CD14-positive monocyte (primary cell): ENCODE measurements around the gene PPP6R3. TPM values are rescaled to one million over a fixed set of nuclear protein-coding genes. Genes with fewer than 3 reads are reported as not detected.

Experiments used
- DNase-seq, 3 donors: peaks; one replicate each; pipeline ENCODE4 v3.0.0-alpha.2; 2011 to 2022
- H2AFZ ChIP-seq: 2 replicates; pipeline ENCODE4 v1.6.0; 2012; ENCODE audit warnings: mild to moderate bottlenecking, low read depth, low read length, inconsistent platforms; ENCODE audit not compliant: insufficient read depth, poor library complexity, severe bottlenecking
- H3K27ac ChIP-seq, 2 donors: 1 replicate in 1 of 2; 2 replicates in 1 of 2; pipeline ENCODE4 v1.5.1; 2012 to 2013; ENCODE audit warnings: low read length in 2 of 2, control low read depth in 1 of 2, inconsistent platforms in 1 of 2, low read depth in 1 of 2, mild to moderate bottlenecking in 1 of 2
- H3K27me3 ChIP-seq, 2 donors: one replicate each; pipeline versions ENCODE4 v1.6.0 to v1.6.1; 2011 to 2013; ENCODE audit warnings: low read length in 2 of 2; ENCODE audit not compliant: control insufficient read depth in 2 of 2, insufficient read depth in 2 of 2
- H3K36me3 ChIP-seq, 2 donors: replicated peaks in 1 of 2; 1 replicate in 1 of 2; 2 replicates in 1 of 2; pipeline versions ENCODE4 v1.5.1 to v1.6.1; 2012 to 2013; ENCODE audit warnings: low read length in 2 of 2, control low read depth in 1 of 2, inconsistent platforms in 1 of 2, mild to moderate bottlenecking in 1 of 2; ENCODE audit not compliant: insufficient read depth in 2 of 2, control insufficient read depth in 1 of 2
- H3K4me1 ChIP-seq, 2 donors: 1 replicate in 1 of 2; 2 replicates in 1 of 2; pipeline versions ENCODE4 v1.5.1 to v1.6.1; 2012 to 2013; ENCODE audit warnings: low read length in 2 of 2, control low read depth in 1 of 2, inconsistent platforms in 1 of 2, mild to moderate bottlenecking in 1 of 2, moderate library complexity in 1 of 2; ENCODE audit not compliant: insufficient read depth in 2 of 2, control insufficient read depth in 1 of 2
- H3K4me2 ChIP-seq: replicated peaks from 2 replicates; pipeline ENCODE3; 2012; ENCODE audit warnings: low read length, moderate library complexity, mild to moderate bottlenecking; ENCODE audit not compliant: poor library complexity, severe bottlenecking; ENCODE audit errors: extremely low read depth
- H3K4me3 ChIP-seq, 3 experiments: fragments of 200-600 bp in 1 of 3; sonication (generic) in 1 of 3; replicated peaks in 1 of 3; 1 replicate in 2 of 3; 2 replicates in 1 of 3; pipeline ENCODE4 v1.5.1; 2011 to 2013; ENCODE audit warnings: low read length in 3 of 3, mild to moderate bottlenecking in 3 of 3, control low read depth in 2 of 3, low read depth in 2 of 3, inconsistent platforms in 1 of 3, moderate library complexity in 1 of 3
- H3K79me2 ChIP-seq: 2 replicates; pipeline ENCODE4 v1.6.0; 2012; ENCODE audit warnings: mild to moderate bottlenecking, control low read depth, inconsistent platforms, low read length, moderate library complexity; ENCODE audit not compliant: insufficient read depth
- H3K9ac ChIP-seq: 2 replicates; pipeline ENCODE4 v1.6.0; 2017; ENCODE audit warnings: low read length, mild to moderate bottlenecking; ENCODE audit not compliant: insufficient read depth, poor library complexity, severe bottlenecking
- H3K9me3 ChIP-seq, 2 donors: replicated peaks in 1 of 2; 1 replicate in 1 of 2; 2 replicates in 1 of 2; pipeline versions ENCODE4 v1.5.1 to v1.6.1; 2012 to 2013; ENCODE audit warnings: low read length in 2 of 2, control low read depth in 1 of 2; ENCODE audit not compliant: control insufficient read depth in 1 of 2, insufficient read depth in 1 of 2
- H4K20me1 ChIP-seq: 2 replicates; pipeline ENCODE4 v1.6.0; 2012; ENCODE audit warnings: mild to moderate bottlenecking, low read length, control low read depth, moderate library complexity; ENCODE audit not compliant: insufficient read depth
- H3K27ac Mint-ChIP-seq, 7 donors: one replicate each; pipeline ENCODE4 v1.8.0; 2020; ENCODE audit warnings: mild to moderate bottlenecking in 7 of 7, mixed read lengths in 7 of 7, moderate library complexity in 6 of 7, inconsistent platforms in 2 of 7
- H3K27me3 Mint-ChIP-seq, 3 donors: one replicate each; pipeline ENCODE4 v1.8.0; 2021 to 2022; ENCODE audit warnings: low read depth in 3 of 3, mild to moderate bottlenecking in 3 of 3, mixed read lengths in 3 of 3, moderate library complexity in 3 of 3, inconsistent platforms in 1 of 3
- H3K36me3 Mint-ChIP-seq, 2 donors: one replicate each; pipeline ENCODE4 v1.8.0; 2020; ENCODE audit warnings: mixed read lengths in 2 of 2, inconsistent platforms in 1 of 2, mild to moderate bottlenecking in 1 of 2
- H3K4me1 Mint-ChIP-seq: one replicate; pipeline ENCODE4 v1.8.0; 2020; ENCODE audit warnings: mild to moderate bottlenecking, mixed read lengths
- H3K4me3 Mint-ChIP-seq, 2 donors: one replicate each; pipeline ENCODE4 v1.8.0; 2020; ENCODE audit warnings: mild to moderate bottlenecking in 2 of 2, mixed read lengths in 2 of 2, moderate library complexity in 1 of 2
- H3K9me3 Mint-ChIP-seq, 7 donors: one replicate each; pipeline ENCODE4 v1.8.0; 2020 to 2022; ENCODE audit warnings: mixed read lengths in 7 of 7, mild to moderate bottlenecking in 6 of 7, moderate library complexity in 6 of 7, inconsistent platforms in 2 of 7
- WGBS: methylation state at CpG from one replicate; pipeline ENCODE4 v1.1.5; 2013; ENCODE audit warnings: missing lambda C conversion rate; ENCODE audit not compliant: insufficient coverage; 5-methylcytosine and 5-hydroxymethylcytosine counted together
- intact Hi-C, 2 donors: fragments of 100-400 bp; cut with micrococcal nuclease; formaldehyde crosslinking; loops; one replicate each; pipeline versions ENCODE4 v1.15.0 to v1.15.1; 2023
- polyA plus RNA-seq, 3 donors: library from polyadenylated mRNA; depleted of rRNA in 1 of 3; unstranded in 2 of 3; stranded (reverse) in 1 of 3; fragments of 300-500 nt in 2 of 3; fragments of >200 nt in 1 of 3; fragmentation: Illumina TruSeq in 2 of 3; gene quantifications; 1 replicate in 2 of 3; 2 replicates in 1 of 3; pipeline ENCODE4 v1.2.3, GENCODE V29; 2012 to 2021
- TF ChIP-seq, protein P1 (sequence below): fragments of 200-600 bp; IDR thresholded peaks from one replicate; pipeline ENCODE4 v1.8.0; 2022; ENCODE audit warnings: antibody characterized with exemption, mild to moderate bottlenecking

The PPP6R3 gene
- polyA plus RNA-seq, 3 donors, result 22.9 to 39.4 (median 38.1) TPM

DNA sequence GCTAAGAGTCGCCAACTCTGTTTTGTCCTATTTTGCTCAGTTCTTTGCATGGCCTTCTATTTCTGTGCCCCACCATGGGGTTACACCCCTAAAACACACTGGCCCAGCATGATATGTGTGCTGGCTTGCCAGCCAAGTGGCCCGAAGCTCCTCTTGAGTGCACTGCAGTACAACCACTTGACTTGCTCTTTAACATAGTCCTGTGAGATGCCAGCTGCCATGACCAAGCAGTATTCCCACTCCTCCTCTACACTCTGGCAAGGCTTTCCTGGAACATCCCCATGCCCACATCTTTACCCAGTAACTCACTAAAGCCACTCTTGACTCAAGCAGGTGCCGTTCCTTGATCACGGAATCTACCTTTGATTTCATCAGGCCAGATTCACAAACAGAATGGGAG is 120.9 kb downstream of the PPP6R3 start:
- no peak for DNase-seq
- Histone ChIP-seq H3K9me3 (no peaks in the 10 kb centered on the region), H3K79me2 (peaks cover 3% of the 10 kb centered on the region), H3K4me1 (no peaks in the 10 kb centered on the region), H4K20me1 (peaks cover 45% of the 10 kb centered on the region), H3K4me3 (no peak overlapping the region), H2AFZ (no peak overlapping the region), H3K27ac (no peak overlapping the region), H3K9ac (no peak overlapping the region), H3K36me3 (peaks cover 92 to 98% of the 10 kb centered on the region in 2 donors), H3K4me2 (no peak overlapping the region), H3K27me3 (no peaks in the 10 kb centered on the region)
- Mint-ChIP-seq H3K9me3 (no peaks in the 10 kb centered on the region), H3K4me3 (no peak overlapping the region), H3K4me1 (no peaks in the 10 kb centered on the region), H3K36me3 (peaks cover 84 to 93% of the 10 kb centered on the region in 2 donors), H3K27me3 (peaks cover 0 to 1% (median 0%) of the 10 kb centered on the region in 3 donors), H3K27ac (peak overlapping the region in 1 of 7 donors; percentile 6)
- intact Hi-C loops, result loop anchor here in 1 of 2 donors (10.0 kb wide), 1 partner anchor 213 kb away; no protein-coding TSS in a partner anchor
- 100% methylated on average over 2 of the region's 4 CpGs for WGBS
- TF ChIP-seq, protein P1, sequence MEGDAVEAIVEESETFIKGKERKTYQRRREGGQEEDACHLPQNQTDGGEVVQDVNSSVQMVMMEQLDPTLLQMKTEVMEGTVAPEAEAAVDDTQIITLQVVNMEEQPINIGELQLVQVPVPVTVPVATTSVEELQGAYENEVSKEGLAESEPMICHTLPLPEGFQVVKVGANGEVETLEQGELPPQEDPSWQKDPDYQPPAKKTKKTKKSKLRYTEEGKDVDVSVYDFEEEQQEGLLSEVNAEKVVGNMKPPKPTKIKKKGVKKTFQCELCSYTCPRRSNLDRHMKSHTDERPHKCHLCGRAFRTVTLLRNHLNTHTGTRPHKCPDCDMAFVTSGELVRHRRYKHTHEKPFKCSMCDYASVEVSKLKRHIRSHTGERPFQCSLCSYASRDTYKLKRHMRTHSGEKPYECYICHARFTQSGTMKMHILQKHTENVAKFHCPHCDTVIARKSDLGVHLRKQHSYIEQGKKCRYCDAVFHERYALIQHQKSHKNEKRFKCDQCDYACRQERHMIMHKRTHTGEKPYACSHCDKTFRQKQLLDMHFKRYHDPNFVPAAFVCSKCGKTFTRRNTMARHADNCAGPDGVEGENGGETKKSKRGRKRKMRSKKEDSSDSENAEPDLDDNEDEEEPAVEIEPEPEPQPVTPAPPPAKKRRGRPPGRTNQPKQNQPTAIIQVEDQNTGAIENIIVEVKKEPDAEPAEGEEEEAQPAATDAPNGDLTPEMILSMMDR, result no peak

GRCh38 chr11:68581901-68582300 is 121.3 kb downstream of the PPP6R3 start:
- Mint-ChIP-seq H3K36me3 (peaks cover 82 to 93% of the 10 kb centered on the region in 2 donors), H3K27me3 (peaks cover 0 to 1% (median 0%) of the 10 kb centered on the region in 3 donors), H3K4me1 (no peaks in the 10 kb centered on the region), H3K4me3 (no peak overlapping the region), H3K9me3 (no peaks in the 10 kb centered on the region), H3K27ac (no peak overlapping the region)
- no peaks in the 10 kb centered on the region for H3K9me3 ChIP-seq
- no peak overlapping the region for H3K9ac ChIP-seq
- H3K4me1 ChIP-seq, result no peaks in the 10 kb centered on the region
- intact Hi-C loops, result loop anchor here in 1 of 2 donors (10.0 kb wide), 1 partner anchor 213 kb away; no protein-coding TSS in a partner anchor
- no peak overlapping the region for H2AFZ ChIP-seq
- H3K27ac ChIP-seq, result no peak overlapping the region
- 100% methylated on average over 2 of the region's 3 CpGs for WGBS
- peaks cover 3% of the 10 kb centered on the region for H3K79me2 ChIP-seq
- peaks cover 48% of the 10 kb centered on the region for H4K20me1 ChIP-seq
- no peak overlapping the region for H3K4me3 ChIP-seq
- no peaks in the 10 kb centered on the region for H3K27me3 ChIP-seq
- peaks cover 92 to 98% of the 10 kb centered on the region in 2 donors for H3K36me3 ChIP-seq
- H3K4me2 ChIP-seq, result no peak overlapping the region
- TF ChIP-seq, protein P1, result no peak
- no peak for DNase-seq
